T-cell (primary cell): ENCODE data around the gene SRSF12. TPM values are rescaled to one million over a fixed set of nuclear protein-coding genes. Genes with fewer than 3 reads are reported as not detected.
A peak's percentile ranks its signal among the peaks of the same experiment; 100 is the strongest.
"Not testable (repeated sequence)": the region's sequence is repeated elsewhere in the genome, so short reads cannot be mapped to it uniquely, and the experiment has no call there.

Experiments
- ATAC-seq, 4 experiments: fragments of 200-7000 bp in 3 of 4; fragments of 150-1000 bp in 1 of 4; cut with Tn5 transposase; replicated peaks in 1 of 4; 1 replicate in 3 of 4; 2 replicates in 1 of 4; pipeline ENCODE4 v1.10.0; 2021; ENCODE audit warnings: moderate library complexity in 3 of 4, mild to moderate bottlenecking in 2 of 4, moderate number of reproducible peaks in 1 of 4
- CTCF ChIA-PET, 2 donors: fragments of 300-600 bp; sonication (Branson Sonifier 250); formaldehyde crosslinking; loops; one replicate each; lab custom pipeline; 2022; ENCODE audit warnings: antibody characterized with exemption in 2 of 2; lab: Charles Lee
- POLR2A ChIA-PET, 2 donors: fragments of 300-600 bp; sonication (Branson Sonifier 250); formaldehyde crosslinking; loops; one replicate each; lab custom pipeline; 2022; ENCODE audit warnings: antibody characterized with exemption in 2 of 2; lab: Charles Lee
- DNase-seq, 35 experiments: peaks; one replicate each; pipeline versions ENCODE4 v3.0.0 to v3.0.0-alpha.2; 2013 to 2023
- H3K27ac ChIP-seq: one replicate; pipeline ENCODE4 v1.5.1; 2013; ENCODE audit warnings: low read length
- H3K27me3 ChIP-seq, 2 experiments: replicated peaks in 1 of 2; 1 replicate in 1 of 2; 2 replicates in 1 of 2; pipeline versions ENCODE4 v1.6.1 to v1.7.0; 2013; ENCODE audit warnings: low read length in 1 of 2, mixed read lengths in 1 of 2; ENCODE audit not compliant: control insufficient read depth in 2 of 2, insufficient read depth in 2 of 2; ENCODE audit errors: extremely low read depth in 1 of 2
- H3K36me3 ChIP-seq, 2 donors: 1 replicate in 1 of 2; 2 replicates in 1 of 2; pipeline versions ENCODE4 v1.6.1 to v1.7.0; 2013; ENCODE audit warnings: low read length in 1 of 2; ENCODE audit not compliant: control insufficient read depth in 2 of 2, insufficient read depth in 1 of 2; ENCODE audit errors: extremely low read depth in 1 of 2
- H3K4me1 ChIP-seq, 2 experiments: 1 replicate in 1 of 2; 2 replicates in 1 of 2; pipeline versions ENCODE4 v1.6.1 to v1.7.0; 2013; ENCODE audit warnings: low read length in 2 of 2, mixed read lengths in 1 of 2; ENCODE audit not compliant: insufficient read depth in 2 of 2, control insufficient read depth in 1 of 2; ENCODE audit errors: extremely low read depth in 1 of 2
- H3K4me3 ChIP-seq, 2 donors: 1 replicate in 1 of 2; 2 replicates in 1 of 2; pipeline versions ENCODE4 v1.5.1 to v1.7.0; 2013; ENCODE audit warnings: mild to moderate bottlenecking in 2 of 2, low read length in 1 of 2, moderate library complexity in 1 of 2; ENCODE audit not compliant: control insufficient read depth in 1 of 2; ENCODE audit errors: extremely low read depth in 1 of 2
- H3K9me3 ChIP-seq: 2 replicates; pipeline ENCODE4 v1.7.0; 2013
- H3K27ac Mint-ChIP-seq, 2 donors: one replicate each; pipeline ENCODE4 v1.8.0; 2020 to 2021; ENCODE audit warnings: mild to moderate bottlenecking in 2 of 2, mixed read lengths in 2 of 2
- H3K27me3 Mint-ChIP-seq, 2 donors: one replicate each; pipeline ENCODE4 v1.8.0; 2021 to 2022; ENCODE audit warnings: mixed read lengths in 2 of 2
- H3K36me3 Mint-ChIP-seq: one replicate; pipeline ENCODE4 v1.8.0; 2021; ENCODE audit warnings: mixed read lengths
- H3K4me1 Mint-ChIP-seq, 3 donors: one replicate each; pipeline ENCODE4 v1.8.0; 2020 to 2022; ENCODE audit warnings: mixed read lengths in 3 of 3, mild to moderate bottlenecking in 1 of 3
- H3K4me3 Mint-ChIP-seq, 3 donors: one replicate each; pipeline ENCODE4 v1.8.0; 2020 to 2022; ENCODE audit warnings: mild to moderate bottlenecking in 3 of 3, mixed read lengths in 3 of 3, moderate library complexity in 3 of 3
- H3K9me3 Mint-ChIP-seq, 3 donors: one replicate each; pipeline ENCODE4 v1.8.0; 2020 to 2022; ENCODE audit warnings: mixed read lengths in 3 of 3
- WGBS: methylation state at CpG from one replicate; pipeline ENCODE4 v1.1.5; 2013; ENCODE audit warnings: missing lambda C conversion rate; ENCODE audit not compliant: insufficient coverage; 5-methylcytosine and 5-hydroxymethylcytosine counted together
- total RNA-seq, 35 experiments: library from RNA in 6 of 35; stranded (reverse) in 6 of 35; fragments of 120-200 nt in 1 of 35; gene quantifications; one replicate each; pipeline versions ENCODE4 v1.2.1 to v1.2.4 and lab custom pipeline; 2013 to 2026

The SRSF12 gene
- total RNA-seq, 5 donors from 2014 or later (not counting 1 experiment from before 2014, with no cell fraction given): not detected

DNA sequence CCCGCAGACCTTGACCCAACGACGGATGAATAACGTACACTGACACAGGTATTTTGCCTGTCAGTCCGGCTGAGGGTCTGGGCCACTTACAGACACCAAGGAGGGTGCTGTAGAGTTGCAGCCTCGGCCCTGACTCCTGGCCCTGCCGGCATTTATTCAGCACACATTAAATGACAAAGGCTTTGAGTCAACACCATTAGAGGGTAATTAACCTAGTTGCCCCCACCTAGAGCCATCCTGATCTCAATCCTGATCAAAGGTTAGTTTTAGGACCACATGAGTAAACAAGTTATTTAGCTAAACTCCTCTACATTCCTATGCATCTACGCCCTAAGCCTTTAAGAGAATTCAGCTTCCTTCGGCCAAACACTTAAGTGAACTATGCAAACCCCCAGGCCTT lies 16.1 kb upstream of the SRSF12 start:
- Histone ChIP-seq H3K36me3 (no peaks in the 10 kb centered on the region), H3K27ac (no peak overlapping the region), H3K4me1 (no peaks in the 10 kb centered on the region), H3K27me3 (no peaks in the 10 kb centered on the region), H3K9me3 (no peaks in the 10 kb centered on the region), H3K4me3 (no peak overlapping the region)
- WGBS: 97% methylated on average over 5 of the region's 9 CpGs
- Mint-ChIP-seq H3K27me3 (no peaks in the 10 kb centered on the region), H3K4me3 (no peak overlapping the region), H3K9me3 (no peaks in the 10 kb centered on the region), H3K27ac (no peak overlapping the region), H3K36me3 (peaks cover 10% of the 10 kb centered on the region), H3K4me1 (no peaks in the 10 kb centered on the region)
- ChIA-PET CTCF (interaction anchor here (0.6 to 0.9 kb wide), 2 partner anchors 11 to 33 kb away, joined by 3 read pairs; no protein-coding TSS in a partner anchor), POLR2A (no interaction called here)
- ATAC-seq (no peak), DNase-seq (no peak)

DNA sequence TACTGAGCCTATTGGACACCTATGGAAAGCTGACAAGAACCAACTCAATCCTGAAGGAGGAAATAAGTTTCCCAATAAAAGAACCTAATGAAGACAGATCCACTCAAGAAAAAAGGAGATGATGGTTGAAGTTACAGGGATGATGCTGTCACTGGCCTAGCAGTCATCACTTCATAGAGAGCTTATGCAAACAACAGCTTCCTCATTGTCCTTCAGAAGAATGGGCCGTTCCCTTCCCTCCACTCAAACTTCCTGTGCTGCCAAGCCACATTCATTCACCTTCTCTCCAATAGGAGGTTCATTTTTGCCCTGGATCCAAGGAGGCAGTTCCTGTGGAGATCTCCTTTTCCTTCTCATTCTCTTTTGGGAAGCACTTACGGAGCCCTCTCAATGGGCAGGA lies 14.2 kb upstream of the SRSF12 start:
- Histone ChIP-seq H3K36me3 (no peaks in the 10 kb centered on the region), H3K27me3 (no peaks in the 10 kb centered on the region), H3K4me1 (no peaks in the 10 kb centered on the region), H3K27ac (no peak overlapping the region), H3K4me3 (no peak overlapping the region), H3K9me3 (no peaks in the 10 kb centered on the region)
- H3K4me1 Mint-ChIP-seq: no peaks in the 10 kb centered on the region
- peaks cover 0 to 6% (median 2%) of the 10 kb centered on the region in 3 donors for H3K9me3 Mint-ChIP-seq
- ChIA-PET POLR2A (no interaction called here), CTCF (no interaction called here)
- 80% methylated on average over 1 of the region's 2 CpGs for WGBS
- H3K4me3 Mint-ChIP-seq: no peak overlapping the region
- H3K36me3 Mint-ChIP-seq: peaks cover 18% of the 10 kb centered on the region
- ATAC-seq: no peak
- H3K27ac Mint-ChIP-seq: no peak overlapping the region
- H3K27me3 Mint-ChIP-seq: no peaks in the 10 kb centered on the region
- no peak for DNase-seq

DNA sequence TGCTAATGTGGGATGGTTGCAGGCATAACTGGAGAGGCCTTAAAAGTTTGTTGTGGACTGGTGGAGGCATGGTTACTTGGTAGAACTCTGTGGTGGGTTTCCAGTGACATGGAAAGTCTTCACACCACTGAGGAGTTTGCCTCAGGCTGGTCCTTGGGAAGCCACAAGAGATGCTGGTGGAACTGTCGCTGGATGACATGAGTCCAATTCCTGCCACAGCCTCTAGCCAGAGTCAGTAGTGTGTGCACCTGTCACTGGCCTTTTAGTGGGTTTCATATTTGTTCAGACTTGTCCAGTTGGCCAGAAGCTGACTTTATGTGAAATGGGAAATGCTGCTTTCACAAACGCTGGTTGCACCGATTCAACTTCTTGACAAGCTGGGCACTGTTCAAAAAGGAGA lies 13.7 kb upstream of the SRSF12 start:
- WGBS: 98% methylated on average over 3 of the region's 3 CpGs
- CTCF ChIA-PET: no interaction called here

GRCh38 chr6:89128256-89128671 lies 10.4 kb upstream of the SRSF12 start:
- H3K4me3 ChIP-seq, H3K27me3 ChIP-seq, H3K4me1 ChIP-seq, DNase-seq, H3K27ac ChIP-seq, H3K27me3 Mint-ChIP-seq, ATAC-seq, H3K27ac Mint-ChIP-seq, H3K4me1 Mint-ChIP-seq, H3K9me3 Mint-ChIP-seq, H3K36me3 ChIP-seq, H3K9me3 ChIP-seq, POLR2A ChIA-PET, H3K4me3 Mint-ChIP-seq: not testable (repeated sequence)
- CTCF ChIA-PET: interaction anchor here in 1 of 2 donors (0.6 kb wide), 1 partner anchor 22 kb away, joined by 7 read pairs; no protein-coding TSS in a partner anchor
- H3K36me3 Mint-ChIP-seq: peaks cover 20% of the 10 kb centered on the region
- no CpG with 5 or more reads among the region's 2 CpGs for WGBS

More for the DNA sequence above, 13.7 kb upstream of the SRSF12 start:
- H3K27me3 ChIP-seq: no peaks in the 10 kb centered on the region
- H3K4me1 ChIP-seq: no peaks in the 10 kb centered on the region
- peaks cover 0 to 6% (median 3%) of the 10 kb centered on the region in 3 donors for H3K9me3 Mint-ChIP-seq
- H3K4me1 Mint-ChIP-seq: no peaks in the 10 kb centered on the region
- H3K27ac Mint-ChIP-seq: no peak overlapping the region
- peaks cover 20% of the 10 kb centered on the region for H3K36me3 Mint-ChIP-seq
- no peaks in the 10 kb centered on the region for H3K27me3 Mint-ChIP-seq
- no peak overlapping the region for H3K27ac ChIP-seq
- ATAC-seq: no peak
- POLR2A ChIA-PET: interaction anchor here in 1 of 2 donors (0.6 kb wide), 1 partner anchor 11 kb away, joined by 4 read pairs; no protein-coding TSS in a partner anchor
- no peaks in the 10 kb centered on the region for H3K36me3 ChIP-seq
- no peak for DNase-seq
- H3K9me3 ChIP-seq: no peaks in the 10 kb centered on the region
- no peak overlapping the region for H3K4me3 Mint-ChIP-seq
- H3K4me3 ChIP-seq: no peak overlapping the region

DNA sequence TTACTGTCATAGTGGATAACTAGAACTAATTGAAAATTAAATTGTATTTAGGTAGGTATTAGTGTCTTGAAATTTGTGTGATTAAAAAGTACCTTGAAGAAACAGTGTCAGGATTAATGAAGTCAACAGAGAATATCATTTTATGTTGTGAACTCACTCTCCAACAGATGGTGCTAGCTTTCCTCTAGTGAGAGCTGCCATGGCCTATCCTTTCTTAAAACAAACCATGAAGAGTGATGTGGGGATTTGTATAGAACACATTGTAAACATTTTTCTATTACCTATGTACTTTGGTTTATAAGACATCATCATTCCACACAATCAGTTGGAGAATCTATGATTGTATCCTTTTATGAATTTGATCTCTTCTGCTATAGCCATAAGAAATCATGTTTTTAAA lies 4.8 kb upstream of the SRSF12 start:
- Mint-ChIP-seq H3K27ac (no peak overlapping the region), H3K9me3 (peaks cover 0 to 2% (median 0%) of the 10 kb centered on the region in 3 donors), H3K4me3 (no peak overlapping the region), H3K4me1 (peaks cover 0 to 2% (median 2%) of the 10 kb centered on the region in 3 donors), H3K27me3 (no peaks in the 10 kb centered on the region), H3K36me3 (peaks cover 5% of the 10 kb centered on the region)
- Histone ChIP-seq H3K4me1 (peaks cover 0 to 5% of the 10 kb centered on the region in 2 experiments), H3K9me3 (no peaks in the 10 kb centered on the region), H3K27ac (no peak overlapping the region), H3K27me3 (peaks cover 0 to 6% of the 10 kb centered on the region in 2 experiments), H3K4me3 (no peak overlapping the region), H3K36me3 (no peaks in the 10 kb centered on the region)
- ATAC-seq (peak in 3 of 4 experiments; percentile 51 to 69 (median 58)), DNase-seq (peak in 1 of 35 experiments; percentile 46)
- ChIA-PET CTCF (interaction anchor here (1.0 to 1.5 kb wide), 4 partner anchors 23 to 140 kb away, joined by 3 to 6 read pairs (median 4); partner anchors contain the start of gene PM20D2 (in 1 of the 2)), POLR2A (no interaction called here)

DNA sequence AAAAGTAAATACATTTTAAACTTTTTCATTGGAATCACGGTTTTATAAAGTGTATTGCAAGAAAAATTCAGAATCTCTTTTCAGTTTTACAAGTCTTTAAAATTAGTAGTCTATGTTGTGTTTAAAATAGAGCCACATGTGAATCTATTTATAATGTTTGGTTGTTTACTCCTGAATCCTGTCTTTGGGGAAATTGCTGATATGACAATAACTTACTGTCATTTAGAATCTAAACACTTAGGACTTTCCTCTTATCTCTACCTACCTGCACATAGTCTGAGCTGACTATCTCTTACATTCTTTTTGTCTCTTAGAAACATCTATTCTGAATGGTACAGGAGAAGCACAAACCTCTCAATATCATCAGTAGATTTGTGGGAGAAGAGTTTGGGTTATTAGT lies 4.1 kb upstream of the SRSF12 start:
- no peaks in the 10 kb centered on the region for H3K9me3 ChIP-seq
- peaks cover 0 to 3% of the 10 kb centered on the region in 2 donors for H3K27me3 Mint-ChIP-seq
- ATAC-seq (no peak), DNase-seq (no peak)
- no peaks in the 10 kb centered on the region for H3K36me3 ChIP-seq
- H3K27ac ChIP-seq: no peak overlapping the region
- peaks cover 0 to under 1% (median 0%) of the 10 kb centered on the region in 3 donors for H3K9me3 Mint-ChIP-seq
- no peak overlapping the region for H3K4me3 ChIP-seq
- H3K4me1 Mint-ChIP-seq: peaks cover 4 to 6% (median 6%) of the 10 kb centered on the region in 3 donors
- peaks cover 0 to 8% of the 10 kb centered on the region in 2 experiments for H3K27me3 ChIP-seq
- no peak overlapping the region for H3K27ac Mint-ChIP-seq
- no peak overlapping the region for H3K4me3 Mint-ChIP-seq
- ChIA-PET POLR2A (interaction anchor here in 1 of 2 donors (0.7 kb wide), 1 partner anchor 51 kb away, joined by 3 read pairs; no protein-coding TSS in a partner anchor), CTCF (interaction anchor here in 1 of 2 donors (1.3 to 1.4 kb wide), 2 partner anchors 23 to 43 kb away, joined by 3 to 6 read pairs; partner anchors contain the start of gene PM20D2)
- no CpG with 5 or more reads among the region's 1 CpG for WGBS
- peaks cover 5% of the 10 kb centered on the region for H3K36me3 Mint-ChIP-seq
- peaks cover 3 to 8% of the 10 kb centered on the region in 2 experiments for H3K4me1 ChIP-seq
